K562 (cell line): ENCODE measurements around the gene UBAP1L. TPM values are rescaled to one million over a fixed set of nuclear protein-coding genes. Genes with fewer than 3 reads are reported as not detected.
"Not testable (repeated sequence)": the region's sequence is repeated elsewhere in the genome, so short reads cannot be mapped to it uniquely, and the experiment has no call there.

ENCODE experiments used
- ATAC-seq: fragments of 200-7000 bp; cut with Tn5 transposase; 3 replicates; pipeline ENCODE4 v1.9.1; 2020; ENCODE audit warnings: moderate library complexity
- BruUV-seq: library from RNA; stranded (reverse); fragments of 400-500 nt; replicated peaks from 2 replicates; lab custom pipeline; 2021; lab: Mats Ljungman, UMichigan
- CTCF ChIA-PET: fragments of 300-600 bp; formaldehyde crosslinking; extraction: SDS; loops from one replicate; lab custom pipeline; 2021; ENCODE audit warnings: low intra/inter-chr PET ratio; lab: Yijun Ruan, JAX
- POLR2A ChIA-PET: fragments of 300-600, 350-650 bp; sonication (Branson Sonifier 250); formaldehyde crosslinking; extraction: SDS; loops from one replicate; lab custom pipeline; 2021; ENCODE audit warnings: antibody characterized with exemption, inconsistent platforms; lab: Yijun Ruan, JAX
- DNase-seq, 4 experiments: peaks; one replicate each; pipeline versions ENCODE4 v3.0.0 to v3.0.0-alpha.2; 2011 to 2018; ENCODE audit warnings: low spot score in 3 of 4, mixed read lengths in 3 of 4; ENCODE audit errors: extremely low read depth in 1 of 4
- FAIRE-seq: peaks from 2 replicates; lab custom pipeline; 2011; peaks lifted over from hg19 to GRCh38; lab: Jason Lieb, UNC
- H2AFZ ChIP-seq: 2 replicates; pipeline ENCODE4 v1.6.0; 2011; ENCODE audit warnings: low read depth, low read length, control low read depth, inconsistent platforms
- H3K27ac ChIP-seq: fragments of 200-600 bp; 3 replicates; pipeline ENCODE4 v1.8.0; 2011; ENCODE audit warnings: low read depth, mild to moderate bottlenecking, control low read depth, inconsistent platforms, low read length, moderate library complexity, mixed read lengths; ENCODE audit errors: extremely low read depth
- H3K27me3 ChIP-seq, 2 experiments: fragments of 300-600 bp in 1 of 2; 2 replicates in 1 of 2; 3 replicates in 1 of 2; pipeline versions ENCODE4 v1.6.0 to v1.8.0; 2011; ENCODE audit warnings: inconsistent platforms in 2 of 2, low read length in 2 of 2, mild to moderate bottlenecking in 1 of 2, mixed read lengths in 1 of 2, moderate library complexity in 1 of 2; ENCODE audit not compliant: control insufficient read depth in 2 of 2, insufficient read depth in 2 of 2
- H3K36me3 ChIP-seq: fragments of 300-600 bp; 3 replicates; pipeline ENCODE4 v1.8.0; 2011; ENCODE audit warnings: mild to moderate bottlenecking, low read length, inconsistent platforms; ENCODE audit not compliant: control insufficient read depth, insufficient read depth
- H3K4me1 ChIP-seq, 2 experiments: fragments of 200-600 bp in 1 of 2; replicated peaks in 1 of 2; 2 replicates in 1 of 2; 3 replicates in 1 of 2; pipeline versions ENCODE4 v1.5.1 to v1.8.0; 2011; ENCODE audit warnings: inconsistent platforms in 2 of 2, low read length in 2 of 2, mild to moderate bottlenecking in 1 of 2, mixed read lengths in 1 of 2, moderate library complexity in 1 of 2; ENCODE audit not compliant: control insufficient read depth in 2 of 2, insufficient read depth in 2 of 2
- H3K4me2 ChIP-seq: 2 replicates; pipeline ENCODE4 v1.6.1; 2011; ENCODE audit warnings: low read length, control low read depth, inconsistent platforms, mixed read lengths; ENCODE audit not compliant: insufficient read depth
- H3K4me3 ChIP-seq: fragments of 200-600 bp; sonication (generic), shearing (Covaris generic); 2 replicates; pipeline ENCODE4 v1.5.1; 2016; ENCODE audit warnings: control low read depth, inconsistent platforms
- H3K79me2 ChIP-seq: fragments of 200-600 bp; 3 replicates; pipeline ENCODE4 v1.8.0; 2011; ENCODE audit warnings: low read length, inconsistent platforms; ENCODE audit not compliant: control insufficient read depth, insufficient read depth
- H3K9ac ChIP-seq, 2 experiments: 2 replicates each; pipeline versions ENCODE4 v1.6.0 to v1.6.1; 2011; ENCODE audit warnings: low read depth in 2 of 2, low read length in 2 of 2, control low read depth in 1 of 2, inconsistent platforms in 1 of 2, mild to moderate bottlenecking in 1 of 2, mixed read lengths in 1 of 2; ENCODE audit not compliant: insufficient read depth in 1 of 2
- H3K9me1 ChIP-seq: one replicate; pipeline ENCODE4 v1.6.0; 2011; ENCODE audit warnings: inconsistent platforms, mild to moderate bottlenecking, low read length, moderate library complexity; ENCODE audit not compliant: control insufficient read depth, insufficient read depth
- H3K9me3 ChIP-seq: replicated peaks from 2 replicates; pipeline ENCODE4 v1.5.1; 2011; ENCODE audit warnings: low read depth, low read length, inconsistent platforms; ENCODE audit not compliant: control insufficient read depth, insufficient read depth
- H4K20me1 ChIP-seq: replicated peaks from 2 replicates; pipeline ENCODE4 v1.6.1; 2011; ENCODE audit warnings: low read length, inconsistent platforms, mixed read lengths; ENCODE audit not compliant: control insufficient read depth, insufficient read depth
- CBX3 ChIP-seq, 2 experiments: IDR thresholded peaks; 1 replicate in 1 of 2; 2 replicates in 1 of 2; pipeline ENCODE4 v1.6.1; 2012; ENCODE audit warnings: inconsistent platforms in 2 of 2, low read length in 2 of 2, borderline replicate concordance in 1 of 2, control low read depth in 1 of 2
- CBX5 ChIP-seq: IDR thresholded peaks from 2 replicates; pipeline ENCODE4 v1.6.1; 2014; ENCODE audit warnings: low read depth, borderline replicate concordance
- CEBPZ ChIP-seq: fragments of 150-350 bp; IDR thresholded peaks from 2 replicates; pipeline ENCODE4 v1.6.1; 2014; ENCODE audit warnings: low read depth, mild to moderate bottlenecking, low read length, borderline replicate concordance
- ZFP36 ChIP-seq: fragments of 150-350 bp; IDR thresholded peaks from 2 replicates; pipeline ENCODE4 v1.6.1; 2018; ENCODE audit warnings: low read length, low read depth; ENCODE audit not compliant: partially characterized antibody
- WGBS: fragments of 100-300 bp; shearing (Covaris generic); methylation state at CpG from one replicate; pipeline ENCODE4 v1.1.6; 2016; ENCODE audit warnings: low coverage, mixed read lengths; ENCODE audit not compliant: insufficient coverage; ENCODE audit errors: missing lambda C conversion rate; 5-methylcytosine and 5-hydroxymethylcytosine counted together
- in situ Hi-C: fragments of 300-500 bp; cut with MboI; formaldehyde crosslinking; loops from 4 replicates; pipeline ENCODE4 v1.15.0; 2018; ENCODE audit warnings: inconsistent platforms, mixed read lengths
- intact Hi-C: fragments of 100-400 bp; cut with micrococcal nuclease; formaldehyde crosslinking; loops from 2 replicates; pipeline ENCODE4 v1.14.2; 2022
- polyA plus RNA-seq, 8 experiments: library from polyadenylated mRNA; depleted of rRNA in 4 of 8; stranded (reverse) in 5 of 8; unstranded in 3 of 8; fragments of >200 nt; fragmentation: Nextera tagmentation in 2 of 8; fragmentation: Illumina TruSeq in 1 of 8; extraction: Ambion mirVana in 2 of 8; extraction: Trizol in 1 of 8; gene quantifications; 2 replicates each; pipeline versions ENCODE4 v1.2.1 to v1.2.3, GENCODE V29; 2011 to 2014; ENCODE audit warnings: inconsistent platforms in 1 of 8, missing spikeins in 1 of 8
- total RNA-seq, 7 experiments: library from RNA; depleted of rRNA in 6 of 7; stranded (reverse); fragments of >200 nt in 6 of 7; fragmentation: Illumina TruSeq in 2 of 7; extraction: Trizol in 2 of 7; gene quantifications; 2 replicates each; pipeline versions ENCODE4 v1.2.1 to v1.2.3, GENCODE V29; 2011 to 2021; ENCODE audit warnings: low replicate concordance in 1 of 7

The UBAP1L gene
- total and polyA plus RNA-seq, 9 of the 15 experiments (the other 6 are each of a cell fraction or from before 2014, with no cell fraction given), result 0.16 to 0.71 (median 0.41) TPM; not detected in 2

DNA sequence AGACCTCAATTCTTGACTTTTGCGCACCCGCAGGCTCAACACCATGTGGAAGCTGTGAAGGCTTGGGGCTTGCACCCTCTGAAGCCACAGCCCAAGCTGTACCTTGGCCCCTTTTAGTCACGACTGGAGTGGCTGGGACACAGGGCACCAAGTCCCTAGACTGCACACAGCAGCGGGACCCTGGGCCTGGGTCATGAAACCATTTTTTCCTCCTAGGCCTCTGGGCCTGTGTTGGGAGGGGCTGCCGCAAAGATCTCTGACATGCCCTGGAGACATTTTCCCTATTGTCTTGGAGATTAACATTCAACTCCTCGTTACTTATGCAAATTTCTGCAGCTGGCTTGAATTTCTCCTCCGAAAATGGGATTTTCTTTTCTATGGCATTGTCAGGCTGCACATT lies 22.1 kb upstream of the UBAP1L start:
- H4K20me1 ChIP-seq, FAIRE-seq, ATAC-seq, BruUV-seq, H3K36me3 ChIP-seq, H3K27me3 ChIP-seq, H3K9ac ChIP-seq, H3K27ac ChIP-seq, CTCF ChIA-PET, H2AFZ ChIP-seq, H3K4me2 ChIP-seq, intact Hi-C loops, DNase-seq, H3K9me1 ChIP-seq, in situ Hi-C loops, H3K4me3 ChIP-seq, H3K9me3 ChIP-seq, POLR2A ChIA-PET: not testable (repeated sequence)
- H3K4me1 ChIP-seq, result peaks cover 3 to 17% of the 10 kb centered on the region in 2 experiments; a peak in 2 of 5 replicates
- TF ChIP-seq ZFP36 (peak; percentile 87), CBX5 (0 out of 2 replicates have a peak, but pooled peaks have one; percentile 74), CBX3 (IDR thresholded peaks at IDR 0.05; ENCODE audit: borderline replicate concordance in 1 of 2, low read length in 2 of 2) (peak in 1 of 2 experiments; percentile 81; a peak in 2 of 3 replicates), CEBPZ (0 out of 2 replicates have a peak, but pooled peaks have one; percentile 52)
- H3K79me2 ChIP-seq, result peaks cover 23% of the 10 kb centered on the region
- WGBS, result 44% methylated on average over 7 of the region's 7 CpGs
